ENCODE results near the gene ZNF135. TPM values are rescaled to one million over a fixed set of nuclear protein-coding genes. Genes with fewer than 3 reads are reported as not detected.

ZNF135 gene
- total and polyA plus RNA-seq, 3 experiments from 2014 or later, result 1.0 to 1.4 (median 1.4) TPM

- ChIA-PET POLR2A (interaction anchor here (0.6 kb wide), 1 partner anchor 104 kb away, joined by 3 read pairs; no protein-coding TSS in a partner anchor), CTCF (no interaction called here)
- H3K27ac Mint-ChIP-seq, result no peak overlapping the region
- H3K9me3 ChIP-seq (ENCODE audit: low read length), result no peaks in the 10 kb centered on the region
- no peaks in the 10 kb centered on the region for H3K36me3 ChIP-seq (ENCODE audit: insufficient read depth, low read length)
- H3K4me1 Mint-ChIP-seq, result no peaks in the 10 kb centered on the region
- peaks cover 0 to 8% (median 2%) of the 10 kb centered on the region in 3 donors for H3K36me3 Mint-ChIP-seq
- no peaks in the 10 kb centered on the region for H3K27me3 ChIP-seq (ENCODE audit: insufficient read depth, low read length, poor library complexity, severe bottlenecking)
- no peak overlapping the region for H3K4me3 Mint-ChIP-seq
- H3K9me3 Mint-ChIP-seq, result peaks cover 6 to 52% (median 43%) of the 10 kb centered on the region in 5 donors
- H3K4me1 ChIP-seq (ENCODE audit: insufficient read depth, low read length), result no peaks in the 10 kb centered on the region
- DNase-seq, result no peak
- H3K27ac ChIP-seq (ENCODE audit: low read depth, low read length), result no peak overlapping the region
- H3K4me3 ChIP-seq (ENCODE audit: low read length), result no peak overlapping the region
- H3K27me3 Mint-ChIP-seq, result peaks cover 12 to 29% of the 10 kb centered on the region in 2 donors
Observed at GRCh38 chr19:58040751-58041525, 18.1 kb upstream of the ZNF135 start.

GRCh38 chr19:58042495-58043340 lies 16.4 kb upstream of the ZNF135 start:
- no peak overlapping the region for H3K27ac Mint-ChIP-seq
- H3K4me1 ChIP-seq (ENCODE audit: insufficient read depth, low read length), result no peaks in the 10 kb centered on the region
- ChIA-PET CTCF (no interaction called here), POLR2A (no interaction called here)
- no peaks in the 10 kb centered on the region for H3K36me3 ChIP-seq (ENCODE audit: insufficient read depth, low read length)
- H3K9me3 Mint-ChIP-seq, result peaks cover 0 to 52% (median 40%) of the 10 kb centered on the region in 5 donors
- no peak for DNase-seq
- H3K4me1 Mint-ChIP-seq, result no peaks in the 10 kb centered on the region
- peaks cover 10 to 18% of the 10 kb centered on the region in 2 donors for H3K27me3 Mint-ChIP-seq
- no peaks in the 10 kb centered on the region for H3K9me3 ChIP-seq (ENCODE audit: low read length)
- peaks cover 0 to 7% (median 0%) of the 10 kb centered on the region in 3 donors for H3K36me3 Mint-ChIP-seq
- H3K4me3 Mint-ChIP-seq, result no peak overlapping the region
- H3K4me3 ChIP-seq (ENCODE audit: low read length), result no peak overlapping the region
- H3K27ac ChIP-seq (ENCODE audit: low read depth, low read length), result no peak overlapping the region
- H3K27me3 ChIP-seq (ENCODE audit: insufficient read depth, low read length, poor library complexity, severe bottlenecking), result no peaks in the 10 kb centered on the region

DNA sequence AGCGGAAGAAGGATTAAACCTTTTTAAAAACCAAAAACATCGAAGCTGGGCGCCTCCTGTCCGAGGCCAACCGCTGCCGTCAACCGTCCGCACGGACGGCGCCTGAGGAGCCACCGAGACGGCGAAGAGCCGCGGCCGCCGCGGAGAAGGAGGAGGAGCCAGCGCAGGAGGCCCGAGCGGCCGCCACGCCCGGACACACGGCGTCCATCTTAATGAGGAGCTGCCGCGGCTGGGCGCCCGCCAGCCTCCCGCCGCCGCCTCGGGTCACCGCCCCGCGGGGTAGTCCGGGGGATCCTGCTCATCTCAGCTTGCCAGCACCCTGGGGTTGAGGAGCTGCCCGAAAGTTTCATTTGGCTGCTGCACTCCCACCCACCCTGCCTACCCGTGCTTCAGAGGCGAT lies 14.7 kb upstream of the ZNF135 start:
- H3K27me3 ChIP-seq (ENCODE audit: insufficient read depth, low read length, poor library complexity, severe bottlenecking), result no peaks in the 10 kb centered on the region
- DNase-seq, result no peak
- no peaks in the 10 kb centered on the region for H3K36me3 ChIP-seq (ENCODE audit: insufficient read depth, low read length)
- no peak overlapping the region for H3K4me3 Mint-ChIP-seq
- no peaks in the 10 kb centered on the region for H3K9me3 ChIP-seq (ENCODE audit: low read length)
- POLR2A ChIA-PET, result no interaction called here
- CTCF ChIA-PET, result no interaction called here
- no peaks in the 10 kb centered on the region for H3K4me1 ChIP-seq (ENCODE audit: insufficient read depth, low read length)
- H3K4me1 Mint-ChIP-seq, result no peaks in the 10 kb centered on the region
- peaks cover 5 to 56% (median 45%) of the 10 kb centered on the region in 5 donors for H3K9me3 Mint-ChIP-seq
- H3K27ac ChIP-seq (ENCODE audit: low read depth, low read length), result no peak overlapping the region
- peaks cover 5 to 10% of the 10 kb centered on the region in 2 donors for H3K27me3 Mint-ChIP-seq
- H3K4me3 ChIP-seq (ENCODE audit: low read length), result no peak overlapping the region
- no peak overlapping the region for H3K27ac Mint-ChIP-seq
- peaks cover 0 to 10% (median 0%) of the 10 kb centered on the region in 3 donors for H3K36me3 Mint-ChIP-seq

- Mint-ChIP-seq H3K27ac (no peak overlapping the region), H3K9me3 (peaks cover 9 to 60% (median 49%) of the 10 kb centered on the region in 5 donors), H3K36me3 (peaks cover 0 to 10% (median 1%) of the 10 kb centered on the region in 3 donors), H3K4me3 (no peak overlapping the region), H3K4me1 (no peaks in the 10 kb centered on the region), H3K27me3 (peaks cover 5 to 10% of the 10 kb centered on the region in 2 donors)
- CTCF ChIA-PET, result no interaction called here
- no peaks in the 10 kb centered on the region for H3K27me3 ChIP-seq (ENCODE audit: insufficient read depth, low read length, poor library complexity, severe bottlenecking)
- H3K27ac ChIP-seq (ENCODE audit: low read depth, low read length), result no peak overlapping the region
- no peak for DNase-seq
- H3K36me3 ChIP-seq (ENCODE audit: insufficient read depth, low read length), result no peaks in the 10 kb centered on the region
- POLR2A ChIA-PET, result no interaction called here
- H3K4me1 ChIP-seq (ENCODE audit: insufficient read depth, low read length), result no peaks in the 10 kb centered on the region
- no peak overlapping the region for H3K4me3 ChIP-seq (ENCODE audit: low read length)
- H3K9me3 ChIP-seq (ENCODE audit: low read length), result no peaks in the 10 kb centered on the region
Observed at GRCh38 chr19:58044886-58045285, 14.2 kb upstream of the ZNF135 start.

DNA sequence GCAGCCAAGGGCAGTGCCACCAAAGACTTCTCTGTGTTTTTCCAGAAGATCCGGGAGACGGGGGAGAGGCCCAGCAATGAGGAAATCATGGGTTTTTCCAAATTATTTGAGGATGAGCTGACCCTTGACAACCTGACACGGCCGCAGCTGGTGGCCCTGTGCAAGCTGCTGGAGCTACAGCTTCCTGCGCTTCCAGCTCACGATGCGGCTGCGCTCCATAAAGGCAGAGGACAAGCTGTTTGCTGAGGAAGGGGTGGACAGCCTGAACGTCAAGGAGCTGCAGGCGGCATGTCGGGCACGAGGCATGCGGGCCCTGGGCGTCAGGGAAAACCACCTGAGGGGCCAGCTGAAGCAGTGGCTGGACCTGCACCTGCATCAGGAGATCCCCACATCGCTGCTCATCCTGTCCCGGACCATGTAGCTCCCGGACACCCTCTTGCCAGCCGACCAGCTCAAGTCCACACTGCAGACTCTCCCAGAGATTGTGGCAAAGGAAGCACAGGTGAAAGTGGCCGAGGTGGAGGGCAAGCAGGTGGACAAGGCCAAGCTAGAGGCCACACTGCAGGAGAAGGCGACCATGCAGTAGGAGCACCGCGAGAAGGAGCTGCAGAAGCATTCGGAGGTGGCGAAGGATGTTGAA lies 13.6 kb upstream of the ZNF135 start:
- Mint-ChIP-seq H3K9me3 (peaks cover 10 to 61% (median 48%) of the 10 kb centered on the region in 5 donors), H3K4me3 (no peak overlapping the region), H3K27me3 (peaks cover 5 to 9% of the 10 kb centered on the region in 2 donors), H3K27ac (no peak overlapping the region), H3K4me1 (no peaks in the 10 kb centered on the region), H3K36me3 (peaks cover 0 to 10% (median 1%) of the 10 kb centered on the region in 3 donors)
- CTCF ChIA-PET, result no interaction called here
- DNase-seq, result no peak
- Histone ChIP-seq H3K36me3 (ENCODE audit: insufficient read depth, low read length) (no peaks in the 10 kb centered on the region), H3K9me3 (ENCODE audit: low read length) (no peaks in the 10 kb centered on the region), H3K27me3 (ENCODE audit: insufficient read depth, low read length, poor library complexity, severe bottlenecking) (no peaks in the 10 kb centered on the region), H3K27ac (ENCODE audit: low read depth, low read length) (no peak overlapping the region), H3K4me3 (ENCODE audit: low read length) (no peak overlapping the region), H3K4me1 (ENCODE audit: insufficient read depth, low read length) (no peaks in the 10 kb centered on the region)
- POLR2A ChIA-PET, result no interaction called here

DNA sequence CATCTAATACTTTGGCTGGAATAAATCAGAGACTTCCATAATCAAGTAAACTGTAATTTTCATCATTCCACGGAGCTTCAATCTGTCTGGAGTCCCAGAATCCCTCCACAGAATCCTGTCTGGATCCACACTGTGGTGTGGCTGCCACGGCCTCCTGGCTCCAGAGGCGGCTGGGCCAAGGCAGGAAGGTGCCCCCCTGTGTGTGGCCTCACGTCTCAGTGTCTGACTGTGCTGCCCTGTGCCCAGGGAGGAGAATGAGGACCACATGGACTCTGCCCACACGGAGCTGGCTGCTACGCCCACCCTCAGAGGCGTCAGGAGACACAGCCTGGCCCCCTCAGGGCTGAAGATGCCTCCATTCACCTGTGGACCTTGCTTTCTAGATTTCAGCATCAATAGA lies 12.2 kb upstream of the ZNF135 start:
- H3K9me3 ChIP-seq (ENCODE audit: low read length), result no peaks in the 10 kb centered on the region
- no peak overlapping the region for H3K27ac Mint-ChIP-seq
- H3K4me3 ChIP-seq (ENCODE audit: low read length), result no peak overlapping the region
- H3K27ac ChIP-seq (ENCODE audit: low read depth, low read length), result no peak overlapping the region
- no peak overlapping the region for H3K4me3 Mint-ChIP-seq
- no peaks in the 10 kb centered on the region for H3K4me1 ChIP-seq (ENCODE audit: insufficient read depth, low read length)
- peaks cover 0 to 16% (median 1%) of the 10 kb centered on the region in 3 donors for H3K36me3 Mint-ChIP-seq
- H3K4me1 Mint-ChIP-seq, result no peaks in the 10 kb centered on the region
- POLR2A ChIA-PET, result no interaction called here
- no peaks in the 10 kb centered on the region for H3K36me3 ChIP-seq (ENCODE audit: insufficient read depth, low read length)
- CTCF ChIA-PET, result no interaction called here
- peaks cover 14 to 63% (median 48%) of the 10 kb centered on the region in 5 donors for H3K9me3 Mint-ChIP-seq
- H3K27me3 Mint-ChIP-seq, result peaks cover 2 to 5% of the 10 kb centered on the region in 2 donors
- no peaks in the 10 kb centered on the region for H3K27me3 ChIP-seq (ENCODE audit: insufficient read depth, low read length, poor library complexity, severe bottlenecking)
- DNase-seq, result no peak

DNA sequence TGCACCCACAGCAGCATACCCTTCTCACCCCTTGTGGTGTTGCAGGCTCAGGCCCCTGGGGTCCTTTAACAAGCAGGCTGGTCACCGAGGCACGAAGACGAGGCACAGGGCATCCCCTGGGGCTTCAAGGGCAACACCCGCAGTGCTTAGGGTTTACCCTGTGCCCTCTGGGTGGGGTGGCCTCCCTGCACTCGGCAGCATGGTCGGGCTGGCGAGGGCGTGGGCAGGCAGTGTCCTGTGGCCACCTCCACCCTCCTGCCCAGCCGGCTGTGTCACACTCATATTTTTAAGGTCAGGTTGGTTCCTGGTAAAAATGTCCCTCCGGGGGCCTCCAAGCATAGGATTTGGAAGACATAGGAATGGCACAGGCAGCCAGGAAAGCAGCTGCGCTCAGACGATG lies 11.4 kb upstream of the ZNF135 start:
- Mint-ChIP-seq H3K4me3 (no peak overlapping the region), H3K27ac (no peak overlapping the region), H3K36me3 (peaks cover 0 to 16% (median 1%) of the 10 kb centered on the region in 3 donors), H3K9me3 (peaks cover 15 to 65% (median 45%) of the 10 kb centered on the region in 5 donors), H3K27me3 (peaks cover 3 to 7% of the 10 kb centered on the region in 2 donors), H3K4me1 (no peaks in the 10 kb centered on the region)
- POLR2A ChIA-PET, result no interaction called here
- Histone ChIP-seq H3K4me3 (ENCODE audit: low read length) (no peak overlapping the region), H3K27ac (ENCODE audit: low read depth, low read length) (no peak overlapping the region), H3K9me3 (ENCODE audit: low read length) (no peaks in the 10 kb centered on the region), H3K27me3 (ENCODE audit: insufficient read depth, low read length, poor library complexity, severe bottlenecking) (no peaks in the 10 kb centered on the region), H3K36me3 (ENCODE audit: insufficient read depth, low read length) (no peaks in the 10 kb centered on the region), H3K4me1 (ENCODE audit: insufficient read depth, low read length) (no peaks in the 10 kb centered on the region)
- CTCF ChIA-PET, result no interaction called here
- DNase-seq, result no peak

DNA sequence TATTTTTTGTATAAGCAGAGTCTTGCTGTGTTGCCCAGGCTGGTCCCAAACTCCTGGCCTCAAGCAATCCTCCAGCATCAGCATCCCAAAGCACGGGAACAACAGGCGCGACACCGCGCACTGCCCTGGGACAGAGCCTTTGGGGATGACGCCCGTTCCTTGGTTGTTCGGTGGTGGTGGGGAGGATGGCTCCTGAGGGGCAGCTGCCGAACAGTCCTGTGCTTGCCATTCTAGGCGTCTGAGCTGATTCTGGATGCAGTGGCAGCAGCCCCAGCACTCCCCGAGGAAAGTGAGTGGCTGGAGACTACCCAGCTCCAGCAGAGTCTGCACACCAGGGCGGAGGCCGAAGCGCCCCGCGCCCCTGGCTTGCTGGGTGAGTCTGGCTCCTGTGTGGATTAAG lies 6.8 kb upstream of the ZNF135 start:
- no peak overlapping the region for H3K27ac ChIP-seq (ENCODE audit: low read depth, low read length)
- no peak for DNase-seq
- peaks cover 16 to 21% of the 10 kb centered on the region in 2 donors for H3K27me3 Mint-ChIP-seq
- peaks cover 23 to 68% (median 49%) of the 10 kb centered on the region in 5 donors for H3K9me3 Mint-ChIP-seq
- peaks cover 4 to 26% (median 6%) of the 10 kb centered on the region in 3 donors for H3K36me3 Mint-ChIP-seq
- no peaks in the 10 kb centered on the region for H3K36me3 ChIP-seq (ENCODE audit: insufficient read depth, low read length)
- H3K4me1 ChIP-seq (ENCODE audit: insufficient read depth, low read length), result no peaks in the 10 kb centered on the region
- POLR2A ChIA-PET, result no interaction called here
- H3K27ac Mint-ChIP-seq, result no peak overlapping the region
- no peak overlapping the region for H3K4me3 ChIP-seq (ENCODE audit: low read length)
- H3K4me3 Mint-ChIP-seq, result no peak overlapping the region
- no peaks in the 10 kb centered on the region for H3K9me3 ChIP-seq (ENCODE audit: low read length)
- H3K27me3 ChIP-seq (ENCODE audit: insufficient read depth, low read length, poor library complexity, severe bottlenecking), result no peaks in the 10 kb centered on the region
- CTCF ChIA-PET, result no interaction called here
- no peaks in the 10 kb centered on the region for H3K4me1 Mint-ChIP-seq
